ENCODE data around the gene SRL.

Gene SRL

DNA sequence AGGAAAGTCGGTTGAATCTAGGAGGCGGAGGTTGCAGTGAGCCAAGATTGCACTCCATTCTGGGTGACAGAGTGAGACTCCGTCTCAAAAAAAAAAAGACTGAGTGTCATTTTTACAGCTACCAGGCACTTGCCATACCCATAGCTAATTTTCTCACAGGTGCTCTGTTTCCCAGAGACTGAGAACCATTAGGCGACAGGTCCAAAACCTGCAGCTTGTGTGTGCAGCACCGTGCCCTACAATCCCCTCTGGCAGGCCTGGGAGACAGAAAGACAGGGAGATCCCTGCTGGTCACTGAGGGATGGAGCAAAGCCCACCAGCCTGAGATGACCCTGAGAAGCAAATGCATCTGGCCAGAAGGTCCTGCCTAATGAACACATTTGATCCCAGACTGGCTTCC, 28.2 kb upstream of the SRL start:
- no peak for DNase-seq (ENCODE audit: insufficient read length, low spot score)
- TF ChIP-seq, protein P1, sequence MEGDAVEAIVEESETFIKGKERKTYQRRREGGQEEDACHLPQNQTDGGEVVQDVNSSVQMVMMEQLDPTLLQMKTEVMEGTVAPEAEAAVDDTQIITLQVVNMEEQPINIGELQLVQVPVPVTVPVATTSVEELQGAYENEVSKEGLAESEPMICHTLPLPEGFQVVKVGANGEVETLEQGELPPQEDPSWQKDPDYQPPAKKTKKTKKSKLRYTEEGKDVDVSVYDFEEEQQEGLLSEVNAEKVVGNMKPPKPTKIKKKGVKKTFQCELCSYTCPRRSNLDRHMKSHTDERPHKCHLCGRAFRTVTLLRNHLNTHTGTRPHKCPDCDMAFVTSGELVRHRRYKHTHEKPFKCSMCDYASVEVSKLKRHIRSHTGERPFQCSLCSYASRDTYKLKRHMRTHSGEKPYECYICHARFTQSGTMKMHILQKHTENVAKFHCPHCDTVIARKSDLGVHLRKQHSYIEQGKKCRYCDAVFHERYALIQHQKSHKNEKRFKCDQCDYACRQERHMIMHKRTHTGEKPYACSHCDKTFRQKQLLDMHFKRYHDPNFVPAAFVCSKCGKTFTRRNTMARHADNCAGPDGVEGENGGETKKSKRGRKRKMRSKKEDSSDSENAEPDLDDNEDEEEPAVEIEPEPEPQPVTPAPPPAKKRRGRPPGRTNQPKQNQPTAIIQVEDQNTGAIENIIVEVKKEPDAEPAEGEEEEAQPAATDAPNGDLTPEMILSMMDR (IDR thresholded peaks at IDR 0.05; ENCODE audit: insufficient read depth, missing control alignments) = no peak
- FAIRE-seq = no peak

DNA sequence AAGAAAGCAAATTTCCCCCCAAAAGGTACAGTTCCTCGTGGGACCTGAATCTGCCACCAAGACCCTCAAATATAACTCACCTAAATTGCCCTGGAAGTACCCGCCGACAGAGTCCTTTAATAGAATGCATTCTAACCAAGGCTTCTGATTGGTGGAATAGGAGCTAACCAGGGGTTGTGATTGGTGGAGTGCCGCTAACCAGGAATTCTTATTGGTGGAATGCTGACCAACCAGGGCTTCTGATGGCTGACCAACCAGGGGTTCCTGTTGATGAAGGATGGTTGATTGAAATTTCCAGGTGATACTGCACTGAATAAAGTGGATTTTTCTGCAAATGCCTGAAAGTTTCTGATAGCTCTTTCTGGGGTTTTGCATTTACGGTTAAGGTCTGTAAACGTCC, 24.5 kb upstream of the SRL start:
- TF ChIP-seq, protein P1 (IDR thresholded peaks at IDR 0.05; ENCODE audit: insufficient read depth, missing control alignments) = no peak
- FAIRE-seq (no peak), DNase-seq (ENCODE audit: insufficient read length, low spot score) (no peak)

DNA sequence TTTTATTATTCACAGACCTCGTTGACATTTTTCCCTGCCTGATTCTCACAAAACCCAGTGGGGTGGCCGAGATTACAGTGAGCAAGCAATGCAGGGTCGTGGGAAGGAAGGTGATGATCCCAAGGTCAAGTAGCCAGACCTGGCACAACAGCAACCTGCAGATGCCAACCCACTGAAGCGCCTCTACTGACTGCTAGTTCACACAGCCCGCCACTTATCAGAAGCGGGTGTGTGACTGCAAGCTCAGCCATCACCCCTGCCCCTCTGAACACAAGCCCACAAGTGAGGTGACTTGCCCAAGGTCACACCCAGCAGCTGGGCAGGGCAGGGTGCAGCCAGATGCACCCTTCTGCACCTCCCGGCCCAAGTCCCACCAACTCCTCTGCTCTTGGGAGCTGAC, 23.8 kb upstream of the SRL start:
- no peak for FAIRE-seq
- TF ChIP-seq, protein P1 (IDR thresholded peaks at IDR 0.05; ENCODE audit: insufficient read depth, missing control alignments) = no peak
- no peak for DNase-seq (ENCODE audit: insufficient read length, low spot score)

DNA sequence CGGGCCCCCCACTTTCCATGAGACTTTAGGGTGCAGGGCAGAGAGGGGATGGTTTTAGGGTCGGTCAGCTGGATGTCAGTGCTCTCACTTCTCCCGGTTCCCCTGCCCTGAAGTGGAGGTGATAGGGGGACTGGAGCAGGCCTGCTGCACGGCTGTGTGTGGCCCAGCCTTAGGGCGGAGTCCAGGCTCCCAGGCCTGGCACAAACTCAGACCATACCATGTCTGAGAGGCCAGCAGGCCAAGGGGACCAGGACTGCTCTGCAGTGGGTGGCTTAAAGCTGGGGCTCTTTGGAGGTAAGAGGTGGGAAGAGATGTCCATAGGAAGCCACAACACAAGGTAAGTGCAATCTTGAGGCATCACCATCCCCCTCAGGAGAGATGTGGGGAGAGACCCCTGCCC, 22.7 kb upstream of the SRL start:
- FAIRE-seq (no peak), DNase-seq (ENCODE audit: insufficient read length, low spot score) (no peak)
- TF ChIP-seq, protein P1 (IDR thresholded peaks at IDR 0.05; ENCODE audit: insufficient read depth, missing control alignments) = no peak

DNA sequence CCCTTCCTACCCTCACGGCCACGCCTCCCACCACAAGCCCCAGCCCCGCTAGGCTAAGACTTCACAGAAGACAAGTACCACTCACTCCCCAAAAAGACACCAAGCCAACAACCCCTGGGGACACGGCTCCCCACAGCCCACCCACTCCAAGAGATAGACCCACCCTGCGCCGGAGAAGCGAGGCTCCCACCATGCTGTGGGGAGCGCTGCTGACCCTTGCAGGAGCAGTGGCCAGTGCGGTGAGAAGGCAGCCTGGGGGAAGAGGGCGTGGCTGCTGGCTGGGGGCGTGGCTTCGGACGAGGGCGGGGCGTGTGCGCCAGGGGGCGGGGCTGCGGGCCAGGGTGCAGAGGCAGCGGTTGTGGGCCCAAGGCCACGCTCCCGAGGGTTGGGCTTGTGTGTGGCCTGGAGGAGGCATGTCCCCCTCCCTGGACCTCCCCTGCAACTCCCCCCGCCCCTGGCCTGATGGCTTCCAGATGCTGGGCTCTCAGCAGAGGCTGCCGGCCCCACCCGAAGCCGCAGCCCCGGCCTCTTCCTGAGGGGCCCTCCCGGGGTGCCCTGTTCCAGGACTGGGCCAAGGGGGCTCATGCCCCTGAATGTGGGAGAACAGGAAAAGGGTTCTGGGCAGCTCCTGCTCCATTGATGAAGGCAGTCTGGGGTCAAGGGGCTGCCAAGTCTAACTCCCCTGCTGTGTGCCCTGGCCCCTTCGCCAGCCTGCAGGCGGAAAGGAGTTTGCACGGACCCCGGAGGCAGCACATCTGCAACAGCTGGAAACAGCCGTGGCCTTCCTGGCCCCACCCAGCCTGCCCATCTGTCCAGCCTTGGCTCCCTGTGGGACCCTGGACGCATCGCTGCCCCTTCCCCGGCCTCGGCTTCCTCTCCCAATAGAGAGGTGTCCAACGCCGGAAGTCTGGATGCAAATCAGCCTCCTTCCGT, 21.9 kb upstream of the SRL start:
- FAIRE-seq (no peak), DNase-seq (ENCODE audit: insufficient read length, low spot score) (no peak)

DNA sequence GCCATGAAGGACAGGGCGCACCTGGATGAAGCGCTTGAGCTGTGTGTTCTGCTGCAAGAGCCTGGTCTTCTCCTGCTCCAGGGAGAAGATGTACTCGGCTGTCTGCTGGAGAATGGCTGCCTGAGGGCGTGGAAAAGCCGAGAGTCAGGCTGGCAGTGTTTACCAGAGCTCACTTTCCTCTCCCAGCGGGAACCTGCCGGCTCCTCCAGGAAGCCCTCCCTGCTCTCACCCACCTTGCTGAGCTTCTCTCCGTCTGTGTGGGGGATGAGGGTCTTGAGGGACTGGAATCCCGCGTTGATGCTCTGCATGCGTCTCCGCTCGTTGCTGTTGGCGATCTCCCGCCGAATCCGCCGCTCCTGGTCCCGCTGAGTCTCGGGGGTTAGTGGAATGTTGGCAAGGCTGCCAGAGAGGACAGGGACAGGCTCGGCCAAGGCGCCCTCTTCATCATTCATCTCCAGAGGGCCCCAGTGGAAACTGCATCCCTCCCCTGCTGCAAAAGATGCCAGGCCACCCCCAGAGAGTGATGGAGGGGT, 20.5 kb upstream of the SRL start:
- no peak for DNase-seq (ENCODE audit: insufficient read length, low spot score)
- no peak for FAIRE-seq
- TF ChIP-seq, protein P1 (IDR thresholded peaks at IDR 0.05; ENCODE audit: insufficient read depth, missing control alignments) = no peak

More for the DNA sequence above, 21.9 kb upstream of the SRL start:
- TF ChIP-seq, protein P1 (IDR thresholded peaks at IDR 0.05; ENCODE audit: insufficient read depth, missing control alignments) = no peak
